Upper lobe of right lung (tissue), 1 donor: ENCODE results near the gene C1orf216. TPM values are rescaled to one million over a fixed set of nuclear protein-coding genes. Genes with fewer than 3 reads are reported as not detected.
A peak's percentile ranks its signal among the peaks of the same experiment; 100 is the strongest.

Experiments
- ATAC-seq: fragments of 200-7000 bp; cut with Tn5 transposase; one replicate; pipeline ENCODE4 v1.9.1; 2020; ENCODE audit warnings: mild to moderate bottlenecking, moderate library complexity
- DNase-seq: peaks from one replicate; pipeline ENCODE4 v3.0.0-alpha.2; 2020
- H3K27ac ChIP-seq: fragments of 200-600 bp; one replicate; pipeline ENCODE4 v1.8.0; 2022
- H3K27me3 ChIP-seq: fragments of 200-600 bp; one replicate; pipeline ENCODE4 v1.8.0; 2022; ENCODE audit warnings: mild to moderate bottlenecking
- H3K36me3 ChIP-seq: fragments of 200-600 bp; one replicate; pipeline ENCODE4 v1.8.0; 2022
- H3K4me1 ChIP-seq: fragments of 200-600 bp; one replicate; pipeline ENCODE4 v1.8.0; 2022
- H3K4me3 ChIP-seq: fragments of 200-600 bp; one replicate; pipeline ENCODE4 v1.8.0; 2022; ENCODE audit warnings: mild to moderate bottlenecking
- H3K9me3 ChIP-seq: fragments of 200-600 bp; one replicate; pipeline ENCODE4 v1.8.0; 2022
- CTCF ChIP-seq: fragments of 200-600 bp; IDR thresholded peaks from one replicate; pipeline ENCODE4 v1.8.0; 2022; ENCODE audit warnings: antibody characterized with exemption
- intact Hi-C: fragments of 100-400 bp; cut with DNase I; formaldehyde crosslinking; loops from one replicate; pipeline ENCODE4 v1.11.0; 2022
- long read RNA-seq: library from polyadenylated mRNA; unstranded; transcript quantifications from one replicate; pipeline ENCODE4 v2.0.0, GENCODE V29; 2021
- total RNA-seq: library from RNA; stranded (reverse); fragmentation: NEBNext Ultra II Directional; extraction: Animal tissue kit (Norgen Biotek cat#: 25700); gene quantifications from one replicate; pipeline ENCODE4 v1.2.1, GENCODE V29; 2021
- donor health status: DM: no; HTN: yes; CAD: no; lungs with severe emphysema.

The C1orf216 gene
- 13.9 TPM for total RNA-seq
- long read RNA-seq, transcript C1orf216-201 (2 exons, 3,218 nt), result major isoform, 37 of 48 reads
- long read RNA-seq, partial matches to known transcripts, result 11 of 48 reads
- long read RNA-seq, other reads (novel, unspliced or antisense), result 0 of 48 reads

GRCh38 chr1:35718492-35719336 lies at the start of gene C1orf216:
Gene C1orf216 (minus strand): TSS chr1:35718884. CDS start chr1:35716321, 2,563 bp downstream.
- H3K27me3 ChIP-seq, result no peaks in the 10 kb centered on the region
- peak; percentile 92 for ATAC-seq
- H3K27ac ChIP-seq, result peak within 1 kb of the TSS; percentile 82
- no peaks in the 10 kb centered on the region for H3K9me3 ChIP-seq
- peak; percentile 87 for DNase-seq
- H3K4me3 ChIP-seq, result peak within 1 kb of the TSS; percentile 89
- intact Hi-C loops, result no loop called here
- no peak for TF ChIP-seq CTCF
- peaks cover 13% of the 10 kb centered on the region for H3K36me3 ChIP-seq
- H3K4me1 ChIP-seq, result peaks cover 22% of the 10 kb centered on the region

- H3K27me3 ChIP-seq, result no peaks in the 10 kb centered on the region
- intact Hi-C loops, result no loop called here
- no peak for TF ChIP-seq CTCF
- peaks cover 6% of the 10 kb centered on the region for H3K4me1 ChIP-seq
- DNase-seq, result no peak
- no peaks in the 10 kb centered on the region for H3K36me3 ChIP-seq
- ATAC-seq, result no peak
- H3K9me3 ChIP-seq, result no peaks in the 10 kb centered on the region
- no peak overlapping the region for H3K27ac ChIP-seq
- H3K4me3 ChIP-seq, result no peak overlapping the region
These were observed 45.6 kb upstream of the C1orf216 start for GRCh38 chr1:35764283-35764682.

- H3K4me1 ChIP-seq, result no peaks in the 10 kb centered on the region
- no peak overlapping the region for H3K4me3 ChIP-seq
- no peak for ATAC-seq
- H3K27me3 ChIP-seq, result no peaks in the 10 kb centered on the region
- intact Hi-C loops, result no loop called here
- H3K9me3 ChIP-seq, result no peaks in the 10 kb centered on the region
- H3K36me3 ChIP-seq, result no peaks in the 10 kb centered on the region
- H3K27ac ChIP-seq, result no peak overlapping the region
- no peak for DNase-seq
- TF ChIP-seq CTCF, result no peak
These were observed 44.5 kb upstream of the C1orf216 start for GRCh38 chr1:35763201-35763600.

GRCh38 chr1:35762141-35762540 lies 43.5 kb upstream of the C1orf216 start:
- DNase-seq, result no peak
- no peak for ATAC-seq
- intact Hi-C loops, result no loop called here
- no peaks in the 10 kb centered on the region for H3K4me1 ChIP-seq
- no peaks in the 10 kb centered on the region for H3K36me3 ChIP-seq
- H3K4me3 ChIP-seq, result no peak overlapping the region
- H3K27me3 ChIP-seq, result no peaks in the 10 kb centered on the region
- no peak for TF ChIP-seq CTCF
- H3K9me3 ChIP-seq, result no peaks in the 10 kb centered on the region
- no peak overlapping the region for H3K27ac ChIP-seq

GRCh38 chr1:35756064-35756463 lies 37.4 kb upstream of the C1orf216 start:
- ATAC-seq (no peak), DNase-seq (no peak)
- H3K27me3 ChIP-seq, result no peaks in the 10 kb centered on the region
- intact Hi-C loops, result no loop called here
- TF ChIP-seq CTCF, result no peak
- H3K9me3 ChIP-seq, result no peaks in the 10 kb centered on the region
- no peak overlapping the region for H3K4me3 ChIP-seq
- no peaks in the 10 kb centered on the region for H3K36me3 ChIP-seq
- no peak overlapping the region for H3K27ac ChIP-seq
- H3K4me1 ChIP-seq, result no peaks in the 10 kb centered on the region
